Cardiac fibroblast (primary cell): ENCODE results near the gene KRTAP2-1.
A peak's percentile ranks its signal among the peaks of the same experiment; 100 is the strongest.
"Not testable (repeated sequence)": the region's sequence is repeated elsewhere in the genome, so short reads cannot be mapped to it uniquely, and the experiment has no call there.

Experiments
- DNase-seq, 2 donors: peaks; one replicate each; pipeline versions ENCODE4 v3.0.0 to v3.0.0-alpha.2; 2010; ENCODE audit warnings: low read depth in 2 of 2
- H3K4me3 ChIP-seq, 2 donors: replicated peaks in 1 of 2; 1 replicate in 1 of 2; 2 replicates in 1 of 2; pipeline ENCODE4 v1.5.1; 2011; ENCODE audit warnings: low read depth in 2 of 2, low read length in 2 of 2, mild to moderate bottlenecking in 2 of 2, moderate library complexity in 1 of 2
- CTCF ChIP-seq: IDR thresholded peaks from one replicate; pipeline ENCODE4 v1.5.1; 2011; ENCODE audit warnings: low read depth, mild to moderate bottlenecking, low read length, inconsistent platforms

The KRTAP2-1 gene

DNA sequence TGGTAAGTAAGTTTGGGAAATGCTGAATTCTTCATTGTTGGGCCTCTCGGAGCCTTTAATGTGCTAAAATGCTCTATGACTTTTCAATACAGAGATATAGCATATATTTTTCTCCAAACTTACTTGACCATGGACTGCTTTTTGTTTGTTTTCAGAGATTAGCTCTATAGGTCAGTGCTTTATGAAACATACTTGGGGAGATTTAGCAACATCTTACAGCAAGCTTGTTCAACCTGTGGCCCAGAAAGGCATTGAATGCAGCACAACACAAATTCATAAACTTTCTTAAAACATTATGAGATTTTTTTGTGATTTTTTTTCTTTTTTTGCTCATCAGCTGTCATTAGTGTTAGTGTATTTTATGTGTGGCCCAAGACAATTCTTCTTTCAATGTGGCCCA lies 37.2 kb downstream of the KRTAP2-1 start:
- TF ChIP-seq CTCF = no peak

GRCh38 chr17:41009301-41009760 lies 37.8 kb downstream of the KRTAP2-1 start:
- no peak for DNase-seq
- H3K4me3 ChIP-seq = no peak overlapping the region
- no peak for TF ChIP-seq CTCF

More for the DNA sequence above, 37.2 kb downstream of the KRTAP2-1 start:
- no peak overlapping the region for H3K4me3 ChIP-seq
- no peak for DNase-seq

DNA sequence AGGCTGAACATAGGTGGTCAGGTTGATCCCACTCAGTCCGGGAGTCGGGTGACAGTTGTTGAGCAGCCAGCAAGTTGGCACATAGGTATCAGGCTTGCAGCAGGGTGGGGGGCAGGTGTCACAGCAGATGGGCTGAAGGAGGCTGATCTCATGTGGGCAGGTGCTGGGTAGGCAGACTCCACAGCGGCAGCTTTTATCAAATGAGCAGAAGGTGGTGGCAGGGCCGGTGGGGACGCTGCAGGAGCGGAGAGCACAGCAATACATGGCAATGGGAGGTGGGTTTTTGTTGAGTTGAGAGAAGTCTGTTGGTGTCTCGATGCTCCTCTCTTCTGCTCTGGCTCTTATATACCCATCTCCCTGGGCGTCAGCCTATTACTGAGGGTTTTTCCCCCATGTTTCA lies 38.3 kb downstream of the KRTAP2-1 start, which contains the start of gene KRTAP3-1:
KRTAP3-1 (minus strand) TSS at position 318 of the 400 bp plus-strand sequence; CDS start at position 264, 54 bp downstream.
- no peak for TF ChIP-seq CTCF
- DNase-seq = no peak
- H3K4me3 ChIP-seq = no peak within 1 kb of the TSS

DNA sequence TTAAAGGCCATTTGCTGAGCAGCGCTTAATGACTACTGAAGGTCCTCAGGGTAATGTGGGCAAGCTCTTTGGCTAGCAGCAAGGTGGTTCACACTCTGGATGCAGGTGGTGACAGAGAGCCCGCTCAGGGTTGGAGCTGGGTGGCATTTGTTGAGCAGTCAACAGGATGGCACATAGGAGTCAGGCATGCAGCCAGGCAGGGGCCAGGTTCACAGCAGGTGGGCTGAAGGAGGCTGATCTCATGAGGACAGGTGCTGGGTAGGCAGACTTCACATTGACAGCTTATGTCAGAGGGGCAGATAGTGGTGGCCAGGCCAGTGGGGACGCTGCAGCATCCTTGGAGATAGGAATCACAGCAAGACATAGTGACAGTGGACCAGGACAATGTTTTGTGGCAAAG lies 42.7 kb downstream of the KRTAP2-1 start:
- no peak overlapping the region for H3K4me3 ChIP-seq
- no peak for TF ChIP-seq CTCF
- DNase-seq = no peak

DNA sequence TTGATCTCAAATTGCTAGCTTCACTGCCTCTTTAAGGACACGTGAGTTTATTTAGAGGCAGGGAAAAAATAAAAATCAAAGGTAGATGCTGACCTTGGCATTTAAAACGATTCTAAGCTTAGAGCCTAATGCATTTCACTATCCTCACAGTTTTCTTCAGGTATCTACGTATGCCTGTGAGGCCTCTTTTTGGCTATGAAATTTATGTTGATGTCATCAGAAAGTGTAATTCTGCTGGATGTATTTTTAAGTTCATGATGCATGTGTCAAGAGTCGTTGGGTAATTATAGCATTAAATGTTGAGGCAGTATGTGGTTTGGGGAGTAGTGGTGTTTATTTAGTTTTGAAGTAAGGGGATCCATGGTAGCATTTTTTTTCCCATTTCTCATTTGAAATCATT lies 43.2 kb downstream of the KRTAP2-1 start:
- no peak for TF ChIP-seq CTCF
- no peak for DNase-seq

GRCh38 chr17:41002814-41003213 lies 44.3 kb downstream of the KRTAP2-1 start:
- peak in 1 of 2 donors; percentile 16 for DNase-seq
- H3K4me3 ChIP-seq = no peak overlapping the region
- TF ChIP-seq CTCF = no peak

More for the DNA sequence above, 43.2 kb downstream of the KRTAP2-1 start:
- no peak overlapping the region for H3K4me3 ChIP-seq

GRCh38 chr17:41001795-41002194 lies 45.3 kb downstream of the KRTAP2-1 start:
- no peak overlapping the region for H3K4me3 ChIP-seq
- no peak for DNase-seq
- TF ChIP-seq CTCF = no peak

DNA sequence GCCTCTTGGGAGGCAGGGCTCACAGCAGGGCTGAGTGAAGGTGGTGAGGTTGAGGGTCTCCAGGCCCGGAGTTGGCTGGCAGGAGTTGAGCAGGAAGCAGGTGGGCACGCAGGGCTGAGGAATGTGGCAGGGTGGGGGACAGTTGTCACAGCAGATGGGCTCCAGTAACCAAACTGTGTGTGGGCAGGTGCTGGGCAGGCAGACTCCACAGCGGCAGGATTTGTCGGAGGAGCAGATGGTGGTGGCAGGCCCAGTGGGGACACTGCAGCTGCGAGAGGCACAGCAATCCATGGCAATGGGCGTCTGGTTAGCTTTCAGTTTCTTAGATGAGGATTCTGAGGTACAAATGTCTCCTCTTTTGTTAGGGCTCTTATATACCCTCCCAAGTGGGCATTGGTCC lies 47.6 kb downstream of the KRTAP2-1 start, which contains the start of gene KRTAP3-2:
KRTAP3-2 (minus strand) TSS at position 344 of the 400 bp plus-strand sequence; CDS start at position 291, 53 bp downstream.
- H3K4me3 ChIP-seq, DNase-seq: not testable (repeated sequence)
